ENCODE data around the gene OGFOD1. TPM values are rescaled to one million over a fixed set of nuclear protein-coding genes. Genes with fewer than 3 reads are reported as not detected.
A peak's percentile ranks its signal among the peaks of the same experiment; 100 is the strongest.

OGFOD1 gene
- 90.0 and 153 TPM in 2 replicates for polyA plus RNA-seq (2014; cell fraction: cytosol; rRNA removed)
- polyA plus RNA-seq (2014; cell fraction: nucleus; rRNA removed) = 32.6 and 38.4 TPM in 2 replicates

- peak; percentile 98 for DNase-seq (ENCODE audit: low spot score)
Measured at GRCh38 chr16:56450986-56451752, at the start of gene OGFOD1, which contains the start of gene NUDT21. Gene OGFOD1, plus strand, starts transcription at chr16:56451554. Its CDS starts 59 bp downstream, at chr16:56451613. Gene NUDT21, minus strand, starts transcription at chr16:56451332. Its CDS starts 130 bp downstream, at chr16:56451202.

GRCh38 chr16:56405977-56406672 is 45.2 kb upstream of the OGFOD1 start:
- DNase-seq (ENCODE audit: low spot score) = no peak

GRCh38 chr16:56408379-56409098 is 42.8 kb upstream of the OGFOD1 start:
- DNase-seq (ENCODE audit: low spot score) = no peak

- no peak for DNase-seq (ENCODE audit: low spot score)
Measured at GRCh38 chr16:56409195-56409594, 42.2 kb upstream of the OGFOD1 start.

GRCh38 chr16:56411123-56411522 is 40.2 kb upstream of the OGFOD1 start:
- no peak for DNase-seq (ENCODE audit: low spot score)

- no peak for DNase-seq (ENCODE audit: low spot score)
Measured at GRCh38 chr16:56411624-56412023, 39.7 kb upstream of the OGFOD1 start.

- no peak for DNase-seq (ENCODE audit: low spot score)
Measured at GRCh38 chr16:56413381-56413780, 38.0 kb upstream of the OGFOD1 start.

GRCh38 chr16:56414366-56414765 is 37.0 kb upstream of the OGFOD1 start:
- no peak for DNase-seq (ENCODE audit: low spot score)

GRCh38 chr16:56415875-56416274 is 35.5 kb upstream of the OGFOD1 start:
- no peak for DNase-seq (ENCODE audit: low spot score)

- DNase-seq (ENCODE audit: low spot score) = no peak
Measured at GRCh38 chr16:56417138-56417537, 34.2 kb upstream of the OGFOD1 start.

- DNase-seq (ENCODE audit: low spot score) = no peak
Measured at GRCh38 chr16:56419740-56420548, 31.4 kb upstream of the OGFOD1 start.

- no peak for DNase-seq (ENCODE audit: low spot score)
Measured at GRCh38 chr16:56420613-56421012, 30.7 kb upstream of the OGFOD1 start.

- no peak for DNase-seq (ENCODE audit: low spot score)
Measured at GRCh38 chr16:56421313-56421712, 30.0 kb upstream of the OGFOD1 start.

GRCh38 chr16:56421976-56422669 is 29.2 kb upstream of the OGFOD1 start:
- no peak for DNase-seq (ENCODE audit: low spot score)

- no peak for DNase-seq (ENCODE audit: low spot score)
Measured at GRCh38 chr16:56422896-56423441, 28.4 kb upstream of the OGFOD1 start.

- no peak for DNase-seq (ENCODE audit: low spot score)
Measured at GRCh38 chr16:56423584-56424403, 27.6 kb upstream of the OGFOD1 start.

- DNase-seq (ENCODE audit: low spot score) = peak; percentile 25
Measured at GRCh38 chr16:56424404-56424764, 27.0 kb upstream of the OGFOD1 start.

GRCh38 chr16:56424791-56425438 is 26.4 kb upstream of the OGFOD1 start:
- DNase-seq (ENCODE audit: low spot score) = peak; percentile 31

GRCh38 chr16:56425439-56425832 is 25.9 kb upstream of the OGFOD1 start, which contains the start of gene AMFR:
Gene AMFR, minus strand, starts transcription at chr16:56425545. Its CDS starts 218 bp downstream, at chr16:56425327.
- peak; percentile 74 for DNase-seq (ENCODE audit: low spot score)

Data from SK-N-DZ (cell line).